Stimulated activated CD4-positive, alpha-beta T cell treated with anti-CD3 and anti-CD28 coated beads, Interleukin-12 subunit alpha, Interleukin-12 subunit beta, amount 100 ng/mL, for 48 hours (primary cell): ENCODE results near the gene SLC16A13.
"Not testable (repeated sequence)": the region's sequence is repeated elsewhere in the genome, so short reads cannot be mapped to it uniquely, and the experiment has no call there.

ENCODE experiments used
- DNase-seq, 3 donors: peaks; one replicate each; pipeline ENCODE4 v3.0.0-alpha.2; 2020; ENCODE audit warnings: low read depth in 2 of 3, low spot score in 1 of 3

The SLC16A13 gene

GRCh38 chr17:7035591-7036368 lies at the start of gene SLC16A13:
SLC16A13 (plus strand) TSS chr17:7036015; CDS start chr17:7036383, 368 bp downstream.
- peak; percentile 96 to 98 (median 96) for DNase-seq

GRCh38 chr17:6986676-6987075 lies 49.1 kb upstream of the SLC16A13 start:
- no peak for DNase-seq

- no peak for DNase-seq
These were observed 46.0 kb upstream of the SLC16A13 start for GRCh38 chr17:6989779-6990178.

- not testable (repeated sequence) for DNase-seq
These were observed 42.2 kb upstream of the SLC16A13 start for GRCh38 chr17:6993613-6994056.

- DNase-seq = no peak
These were observed 41.7 kb upstream of the SLC16A13 start for GRCh38 chr17:6994118-6994598.

- DNase-seq = no peak
These were observed 41.1 kb upstream of the SLC16A13 start for GRCh38 chr17:6994666-6995256.

GRCh38 chr17:6995500-6996255 lies 40.1 kb upstream of the SLC16A13 start, which contains the start of gene ALOX12:
ALOX12 (plus strand) TSS chr17:6996049; CDS start chr17:6996118, 69 bp downstream.
- DNase-seq = no peak

GRCh38 chr17:6996256-6997011 lies 39.4 kb upstream of the SLC16A13 start:
- no peak for DNase-seq

- DNase-seq = no peak
These were observed 38.6 kb upstream of the SLC16A13 start for GRCh38 chr17:6997171-6997570.

GRCh38 chr17:6998855-6999508 lies 36.8 kb upstream of the SLC16A13 start:
- DNase-seq = no peak

GRCh38 chr17:7001318-7001961 lies 34.4 kb upstream of the SLC16A13 start:
- DNase-seq = no peak

GRCh38 chr17:7002288-7003047 lies 33.3 kb upstream of the SLC16A13 start:
- DNase-seq = no peak

- no peak for DNase-seq
These were observed 32.1 kb upstream of the SLC16A13 start for GRCh38 chr17:7003745-7004144.

GRCh38 chr17:7004398-7005253 lies 31.2 kb upstream of the SLC16A13 start:
- DNase-seq = peak in 1 of 3 donors; percentile 72

- DNase-seq = no peak
These were observed 30.1 kb upstream of the SLC16A13 start for GRCh38 chr17:7005716-7006115.

GRCh38 chr17:7007143-7007542 lies 28.7 kb upstream of the SLC16A13 start:
- no peak for DNase-seq

- no peak for DNase-seq
These were observed 25.3 kb upstream of the SLC16A13 start for GRCh38 chr17:7010523-7010922.

- no peak for DNase-seq
These were observed 24.4 kb upstream of the SLC16A13 start for GRCh38 chr17:7011415-7011814.
